HG03159 (cell line): ENCODE data around the gene GMEB2.
"Not testable (repeated sequence)": the region's sequence is repeated elsewhere in the genome, so short reads cannot be mapped to it uniquely, and the experiment has no call there.

ENCODE experiments used
- ATAC-seq: cut with Tn5 transposase; IDR thresholded peaks from one replicate; pipeline ENCODE4 v1.9.1; 2021; ENCODE audit warnings: mild to moderate bottlenecking, moderate library complexity; ENCODE audit not compliant: unreplicated experiment

GMEB2 gene

GRCh38 chr20:63573647-63574131, 53.2 kb downstream of the GMEB2 start:
- no peak for ATAC-seq

- ATAC-seq: no peak
These were observed 53.9 kb downstream of the GMEB2 start for GRCh38 chr20:63572788-63573646.

- no peak for ATAC-seq
These were observed 54.7 kb downstream of the GMEB2 start for GRCh38 chr20:63572071-63572787.

GRCh38 chr20:63571087-63571478, 55.8 kb downstream of the GMEB2 start:
- ATAC-seq: not testable (repeated sequence)

- ATAC-seq: no peak
These were observed 56.4 kb downstream of the GMEB2 start for GRCh38 chr20:63570281-63571086.

GRCh38 chr20:63568986-63569949, 57.6 kb downstream of the GMEB2 start:
- no peak for ATAC-seq

- peak; percentile 24 for ATAC-seq
These were observed 58.5 kb downstream of the GMEB2 start for GRCh38 chr20:63568170-63568981.

GRCh38 chr20:63567386-63568169, 59.3 kb downstream of the GMEB2 start:
- peak; percentile 69 for ATAC-seq

- no peak for ATAC-seq
These were observed 59.8 kb downstream of the GMEB2 start for GRCh38 chr20:63567136-63567385.

- ATAC-seq: no peak
These were observed 60.3 kb downstream of the GMEB2 start for GRCh38 chr20:63566395-63567135.

- no peak for ATAC-seq
These were observed 61.1 kb downstream of the GMEB2 start for GRCh38 chr20:63565699-63566335.

GRCh38 chr20:63565021-63565698, 61.7 kb downstream of the GMEB2 start:
- ATAC-seq: no peak

GRCh38 chr20:63564036-63564810, 62.7 kb downstream of the GMEB2 start:
- no peak for ATAC-seq

GRCh38 chr20:63563225-63563935, 63.5 kb downstream of the GMEB2 start:
- ATAC-seq: no peak

GRCh38 chr20:63562461-63563224, 64.3 kb downstream of the GMEB2 start:
- no peak for ATAC-seq
